HEK293 (cell line): ENCODE measurements around the gene HES1.

Source experiments
- CTCF ChIA-PET: fragments of 350-600 bp; formaldehyde crosslinking; extraction: SDS; loops from one replicate; lab custom pipeline; 2021; ENCODE audit warnings: antibody characterized with exemption; lab: Yijun Ruan, JAX
- POLR2A ChIA-PET: fragments of 300-600 bp; formaldehyde crosslinking; extraction: SDS; loops from one replicate; lab custom pipeline; 2020; ENCODE audit warnings: antibody characterized with exemption, inconsistent platforms; lab: Yijun Ruan, JAX
- H3K27ac ChIP-seq: fragments of 200-500 bp; sonication (Bioruptor generic); 2 replicates; pipeline ENCODE4 v1.5.1; 2014; ENCODE audit warnings: low read depth, low read length, control low read depth, inconsistent platforms; ENCODE audit errors: extremely low read depth
- H3K36me3 ChIP-seq, 2 experiments: fragments of 200-500 bp in 1 of 2; sonication (Bioruptor generic) in 1 of 2; 1 replicate in 1 of 2; 2 replicates in 1 of 2; pipeline ENCODE4 v1.5.1; 2014 to 2017; ENCODE audit warnings: inconsistent platforms in 2 of 2, low read length in 2 of 2; ENCODE audit not compliant: control insufficient read depth in 2 of 2, insufficient read depth in 1 of 2
- H3K4me1 ChIP-seq: fragments of 200-500 bp; sonication (Bioruptor generic); 2 replicates; pipeline ENCODE4 v1.5.1; 2014; ENCODE audit warnings: mild to moderate bottlenecking, low read length, inconsistent platforms; ENCODE audit not compliant: control insufficient read depth, insufficient read depth
- H3K4me3 ChIP-seq: 2 replicates; pipeline ENCODE4 v1.5.1; 2011; ENCODE audit warnings: low read depth, mild to moderate bottlenecking, control low read depth, low read length, moderate library complexity
- H3K9me3 ChIP-seq: fragments of 200-500 bp; sonication (Bioruptor generic); 2 replicates; pipeline ENCODE4 v1.5.1; 2014; ENCODE audit warnings: low read depth, low read length, inconsistent platforms; ENCODE audit not compliant: control insufficient read depth, insufficient read depth
- GLIS1 ChIP-seq: fragments of 450-650 bp; formaldehyde crosslinking; IDR thresholded peaks from 2 replicates; pipeline ENCODE4 v1.5.1; 2016; ENCODE audit warnings: missing biosample characterization, missing genetic modification characterization
- GLIS2 ChIP-seq: fragments of 450-650 bp; formaldehyde crosslinking; IDR thresholded peaks from 2 replicates; pipeline ENCODE4 v1.5.1; 2016; ENCODE audit warnings: missing biosample characterization, missing genetic modification characterization
- KLF8 ChIP-seq: fragments of 450-650 bp; formaldehyde crosslinking; IDR thresholded peaks from 2 replicates; pipeline ENCODE4 v1.5.1; 2016; ENCODE audit warnings: missing biosample characterization, missing genetic modification characterization
- KLF9 ChIP-seq: fragments of 450-650 bp; formaldehyde crosslinking; IDR thresholded peaks from 2 replicates; pipeline ENCODE4 v1.5.1; 2016; ENCODE audit warnings: missing biosample characterization, missing genetic modification characterization, low read depth
- PRDM10 ChIP-seq: fragments of 450-650 bp; formaldehyde crosslinking; IDR thresholded peaks from 2 replicates; pipeline ENCODE4 v1.5.1; 2016; ENCODE audit warnings: missing biosample characterization, missing genetic modification characterization
- PRDM6 ChIP-seq: fragments of 450-650 bp; formaldehyde crosslinking; IDR thresholded peaks from 2 replicates; pipeline ENCODE4 v1.5.1; 2017; ENCODE audit warnings: missing biosample characterization, missing genetic modification characterization
- WT1 ChIP-seq: fragments of 450-650 bp; formaldehyde crosslinking; IDR thresholded peaks from 2 replicates; pipeline ENCODE4 v1.5.1; 2016; ENCODE audit warnings: missing biosample characterization, missing genetic modification characterization
- YY2 ChIP-seq: fragments of 450-650 bp; formaldehyde crosslinking; IDR thresholded peaks from 2 replicates; pipeline ENCODE4 v1.5.1; 2016; ENCODE audit warnings: missing biosample characterization, missing genetic modification characterization
- ZIC2 ChIP-seq: fragments of 450-650 bp; formaldehyde crosslinking; IDR thresholded peaks from 2 replicates; pipeline ENCODE4 v1.5.1; 2016; ENCODE audit warnings: missing biosample characterization, missing genetic modification characterization
- ZNF10 ChIP-seq: fragments of 450-650 bp; formaldehyde crosslinking; IDR thresholded peaks from 2 replicates; pipeline ENCODE4 v1.5.1; 2017; ENCODE audit warnings: missing biosample characterization, missing genetic modification characterization
- ZNF211 ChIP-seq: fragments of 450-650 bp; formaldehyde crosslinking; IDR thresholded peaks from 2 replicates; pipeline ENCODE4 v1.5.1; 2016; ENCODE audit warnings: low read depth, missing biosample characterization, missing genetic modification characterization
- ZNF223 ChIP-seq: fragments of 450-650 bp; formaldehyde crosslinking; IDR thresholded peaks from 2 replicates; pipeline ENCODE4 v1.5.1; 2016; ENCODE audit warnings: missing biosample characterization, missing genetic modification characterization
- ZNF23 ChIP-seq: fragments of 450-650 bp; formaldehyde crosslinking; IDR thresholded peaks from 2 replicates; pipeline ENCODE4 v1.5.1; 2016; ENCODE audit warnings: missing biosample characterization, missing genetic modification characterization, borderline replicate concordance
- ZNF362 ChIP-seq: fragments of 450-650 bp; formaldehyde crosslinking; IDR thresholded peaks from 2 replicates; pipeline ENCODE4 v1.5.1; 2016; ENCODE audit warnings: missing biosample characterization, missing genetic modification characterization
- ZNF398 ChIP-seq: fragments of 450-650 bp; formaldehyde crosslinking; IDR thresholded peaks from 2 replicates; pipeline ENCODE4 v1.5.1; 2017; ENCODE audit warnings: missing biosample characterization, missing genetic modification characterization
- ZNF426 ChIP-seq: fragments of 450-650 bp; formaldehyde crosslinking; IDR thresholded peaks from 2 replicates; pipeline ENCODE4 v1.5.1; 2017; ENCODE audit warnings: missing biosample characterization, missing genetic modification characterization, mild to moderate bottlenecking, inconsistent platforms, moderate library complexity
- ZNF449 ChIP-seq: fragments of 450-650 bp; formaldehyde crosslinking; IDR thresholded peaks from 2 replicates; pipeline ENCODE4 v1.5.1; 2017; ENCODE audit warnings: missing biosample characterization, mild to moderate bottlenecking, missing genetic modification characterization, moderate library complexity
- ZNF48 ChIP-seq: fragments of 450-650 bp; formaldehyde crosslinking; IDR thresholded peaks from 2 replicates; pipeline ENCODE4 v1.5.1; 2016; ENCODE audit warnings: missing biosample characterization, missing genetic modification characterization
- ZNF510 ChIP-seq: fragments of 450-650 bp; formaldehyde crosslinking; IDR thresholded peaks from 2 replicates; pipeline ENCODE4 v1.5.1; 2018; ENCODE audit warnings: mild to moderate bottlenecking, missing genetic modification characterization, missing biosample characterization; ENCODE audit not compliant: insufficient replicate concordance
- ZNF629 ChIP-seq: fragments of 450-650 bp; formaldehyde crosslinking; IDR thresholded peaks from 2 replicates; pipeline ENCODE4 v1.5.1; 2017; ENCODE audit warnings: missing biosample characterization, missing genetic modification characterization
- ZNF654 ChIP-seq: fragments of 450-650 bp; formaldehyde crosslinking; IDR thresholded peaks from 2 replicates; pipeline ENCODE4 v1.5.1; 2016; ENCODE audit warnings: low read depth, missing biosample characterization, missing genetic modification characterization
- ZNF692 ChIP-seq: fragments of 450-650 bp; formaldehyde crosslinking; IDR thresholded peaks from 2 replicates; pipeline ENCODE4 v1.5.1; 2016; ENCODE audit warnings: missing biosample characterization, missing genetic modification characterization
- ZSCAN16 ChIP-seq: fragments of 450-650 bp; formaldehyde crosslinking; IDR thresholded peaks from 2 replicates; pipeline ENCODE4 v1.5.1; 2016; ENCODE audit warnings: missing biosample characterization, missing genetic modification characterization
- ZSCAN30 ChIP-seq: fragments of 450-650 bp; IDR thresholded peaks from 2 replicates; pipeline ENCODE4 v1.5.1; 2018; ENCODE audit warnings: missing biosample characterization, mild to moderate bottlenecking, missing genetic modification characterization, moderate library complexity

HES1 gene

GRCh38 chr3:194135516-194135805 is 487 bp upstream of the HES1 start:
- no peaks in the 10 kb centered on the region for H3K9me3 ChIP-seq
- peaks cover 5 to 26% of the 10 kb centered on the region in 2 experiments; a peak in 2 of 3 replicates for H3K36me3 ChIP-seq
- peaks cover 7% of the 10 kb centered on the region for H3K4me1 ChIP-seq
- H3K4me3 ChIP-seq, result peak overlapping the region; percentile 33
- POLR2A ChIA-PET, result interaction anchor here (0.6 to 9.5 kb wide), 15 partner anchors 18 to 414 kb away, joined by 3 to 145 read pairs (median 4); no protein-coding TSS in a partner anchor
- CTCF ChIA-PET, result interaction anchor here (0.7 to 5.1 kb wide), 2 partner anchors 181 to 406 kb away, joined by 3 to 21 read pairs; no protein-coding TSS in a partner anchor
- no peak for TF ChIP-seq ZSCAN30
- no peak for TF ChIP-seq ZNF654 (tag by site-specific recombination)
- TF ChIP-seq ZNF449 (tag by site-specific recombination), result 0 out of 2 replicates have a peak, but pooled peaks have one; percentile 3
- TF ChIP-seq ZNF362 (tag by site-specific recombination), result peak; percentile 62
- TF ChIP-seq PRDM10 (tag by site-specific recombination), result no peak
- no peak for TF ChIP-seq ZNF10 (tag by site-specific recombination)
- no peak for TF ChIP-seq ZIC2 (tag by site-specific recombination)
- TF ChIP-seq PRDM6, result no peak
- no peak for TF ChIP-seq KLF9
- TF ChIP-seq ZNF211 (tag by site-specific recombination), result no peak
- TF ChIP-seq ZNF692 (tag by site-specific recombination), result no peak
- no peak for TF ChIP-seq YY2 (tag by site-specific recombination)
- H3K27ac ChIP-seq, result peak overlapping the region; percentile 98

- peak overlapping the region; percentile 100 for H3K27ac ChIP-seq
- H3K9me3 ChIP-seq, result no peaks in the 10 kb centered on the region
- ChIA-PET POLR2A (interaction anchor here (0.6 to 9.5 kb wide), 16 partner anchors 12 to 355 kb away, joined by 3 to 145 read pairs (median 4); no protein-coding TSS in a partner anchor), CTCF (interaction anchor here (0.7 to 5.1 kb wide), 5 partner anchors 65 to 356 kb away, joined by 3 to 21 read pairs (median 4); no protein-coding TSS in a partner anchor)
- peaks cover 5% of the 10 kb centered on the region for H3K4me1 ChIP-seq
- H3K36me3 ChIP-seq, result peaks cover 5 to 26% of the 10 kb centered on the region in 2 experiments; a peak in 2 of 3 replicates
- peak overlapping the region; percentile 93 for H3K4me3 ChIP-seq
- TF ChIP-seq ZIC2 (tag by site-specific recombination) (no peak), ZNF398 (tag by site-specific recombination) (no peak), GLIS1 (tag by site-specific recombination) (0 out of 2 replicates have a peak, but pooled peaks have one; percentile 4), ZSCAN16 (tag by site-specific recombination) (no peak), ZNF510 (tag by site-specific recombination) (no peak), ZNF629 (tag by site-specific recombination) (no peak), ZNF23 (no peak), ZNF48 (no peak), ZNF223 (tag by site-specific recombination) (no peak), KLF8 (0 out of 2 replicates have a peak, but pooled peaks have one; percentile 9), GLIS2 (peak; percentile 93), WT1 (tag by site-specific recombination) (no peak), ZNF426 (tag by site-specific recombination) (no peak)
Observed at GRCh38 chr3:194136519-194137007, 615 bp downstream of the HES1 start.
